HG03565 (cell line): ENCODE data around the gene KCNT1.

Experiments
- ATAC-seq: cut with Tn5 transposase; IDR thresholded peaks from one replicate; pipeline ENCODE4 v1.9.1; 2021; ENCODE audit warnings: mild to moderate bottlenecking, moderate library complexity; ENCODE audit not compliant: unreplicated experiment

KCNT1 gene

DNA sequence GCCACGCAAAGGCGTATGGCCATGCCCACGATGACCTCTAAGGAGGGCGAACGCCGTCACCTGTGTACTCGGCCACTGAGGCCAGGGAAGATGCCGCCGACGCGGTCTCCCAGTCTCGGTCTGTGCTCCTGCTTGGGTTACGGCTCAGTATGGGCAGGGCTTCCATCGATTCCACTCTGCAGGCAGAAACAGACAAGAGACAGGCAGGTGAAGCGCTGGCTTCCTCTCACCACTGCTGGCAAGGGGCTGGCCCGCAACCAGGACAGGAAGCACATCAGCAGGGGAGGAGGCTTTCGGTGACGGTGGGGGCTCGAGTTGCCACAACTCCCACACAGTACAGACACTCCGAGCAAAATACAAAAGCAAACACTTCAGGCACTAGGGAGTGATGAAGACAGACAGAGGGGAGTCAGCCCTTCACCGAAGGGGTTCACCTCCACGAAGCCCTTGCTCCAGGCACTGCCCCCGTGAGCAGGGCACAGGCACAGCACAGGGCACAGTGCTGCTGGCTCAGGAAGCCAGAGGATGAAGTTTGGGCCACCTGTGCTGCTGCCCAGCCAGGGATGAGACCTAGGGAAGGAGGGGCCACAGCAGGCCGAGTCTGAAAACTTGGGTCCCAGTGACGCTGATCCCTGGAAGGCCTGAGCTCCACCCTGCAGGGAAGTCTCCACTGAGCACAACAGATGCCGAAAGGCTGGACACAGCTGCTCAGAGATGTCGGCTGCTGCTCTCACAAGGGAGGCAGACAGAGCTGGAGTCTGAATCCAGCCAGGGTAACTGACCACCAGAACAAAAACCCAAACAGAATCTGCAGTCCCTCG is 114.1 kb downstream of the KCNT1 start:
- no peak for ATAC-seq

- ATAC-seq = no peak
Observed at GRCh38 chr9:135816651-135816970, 114.6 kb downstream of the KCNT1 start.

DNA sequence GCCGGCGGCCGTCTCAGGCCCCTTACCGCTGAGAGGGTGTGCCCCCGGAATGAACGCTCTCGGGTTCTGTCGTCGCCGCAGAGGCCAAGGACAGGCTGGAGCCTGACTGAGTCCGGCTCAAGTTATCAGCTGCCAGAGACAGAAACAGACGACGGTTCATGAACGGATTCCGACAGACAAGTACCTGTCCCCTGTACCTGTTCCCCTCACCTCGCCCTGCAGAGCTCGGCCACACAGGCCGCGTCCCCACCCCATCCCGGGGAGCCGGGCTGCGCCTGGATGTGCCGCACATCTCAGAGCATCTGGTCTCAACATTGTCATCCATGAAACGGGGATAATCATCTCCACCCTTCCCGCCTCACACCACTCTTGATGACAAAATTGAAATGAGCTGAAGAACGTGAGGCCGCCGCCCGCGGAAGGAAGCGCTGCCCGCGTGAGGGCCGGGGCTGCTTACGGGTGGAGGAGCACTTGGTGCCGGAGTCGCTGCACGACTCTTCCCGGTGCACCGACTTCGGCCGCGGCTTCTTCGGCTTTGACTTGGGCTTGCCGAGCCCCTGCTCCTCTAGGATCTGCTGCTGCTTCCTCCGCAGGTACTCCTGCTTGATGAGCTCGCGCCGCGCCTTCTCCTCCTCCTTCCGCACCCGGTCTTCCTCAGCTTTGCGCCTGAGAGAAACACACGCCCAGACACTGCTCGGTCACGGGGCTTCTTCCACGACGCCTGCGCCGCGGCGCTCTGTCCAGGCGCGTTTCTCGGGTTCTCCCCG is 116.1 kb downstream of the KCNT1 start:
- ATAC-seq = no peak

GRCh38 chr9:135818718-135819475 is 116.9 kb downstream of the KCNT1 start:
- no peak for ATAC-seq

- ATAC-seq = no peak
Observed at GRCh38 chr9:135819905-135820304, 117.9 kb downstream of the KCNT1 start.

- ATAC-seq = no peak
Observed at GRCh38 chr9:135820661-135821060, 118.7 kb downstream of the KCNT1 start.

GRCh38 chr9:135821116-135821515 is 119.1 kb downstream of the KCNT1 start:
- ATAC-seq = no peak

DNA sequence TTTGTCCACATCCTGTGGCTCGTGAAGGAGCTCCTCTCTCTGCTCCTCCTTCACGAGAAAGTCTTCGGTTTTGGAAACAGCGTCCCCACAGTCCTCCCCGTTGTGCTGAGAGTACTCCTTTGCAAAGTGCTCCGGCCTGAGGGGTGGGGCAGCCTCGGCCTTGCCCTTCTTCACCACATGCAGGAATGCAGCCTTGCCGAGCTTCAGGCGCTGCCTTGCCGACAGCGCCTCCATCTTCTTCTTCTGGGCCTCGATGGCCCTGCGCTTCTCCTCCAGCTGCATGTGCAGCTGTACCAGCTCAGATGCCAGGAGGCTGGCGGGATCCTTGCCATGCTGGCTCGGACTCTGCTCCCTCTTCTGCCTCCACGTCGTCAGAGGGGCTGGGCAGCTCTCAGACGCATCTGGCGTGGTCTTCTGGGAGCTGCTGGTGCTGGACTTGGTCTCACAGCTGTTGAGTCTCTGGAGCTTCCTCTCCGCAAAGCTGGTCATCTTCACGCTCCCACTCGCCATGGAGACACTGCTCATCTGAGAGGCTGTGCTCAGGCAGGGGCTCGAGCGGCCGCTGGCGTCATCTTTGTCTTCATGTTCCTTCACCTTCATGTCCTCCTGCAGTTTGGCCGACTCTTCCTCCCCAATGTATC is 119.9 kb downstream of the KCNT1 start:
- ATAC-seq = no peak

DNA sequence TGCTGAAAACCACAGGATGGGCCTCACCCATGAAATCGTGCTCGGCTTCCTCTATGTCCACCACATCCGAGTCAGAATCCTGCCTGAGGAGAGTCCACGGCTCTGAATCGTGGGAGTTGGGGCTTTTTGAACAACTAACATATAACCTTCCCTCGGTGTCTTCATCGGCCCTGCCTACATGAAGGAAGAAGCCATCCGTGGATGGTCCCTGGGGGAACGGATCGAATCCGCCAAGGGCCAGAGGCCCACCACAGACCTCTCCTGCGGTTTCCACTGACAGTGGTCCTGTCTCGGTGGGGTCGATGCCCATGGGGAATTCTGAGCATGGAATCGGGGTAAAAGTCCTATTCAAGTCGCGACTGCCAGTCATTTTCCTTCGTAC is 120.4 kb downstream of the KCNT1 start:
- ATAC-seq = no peak

GRCh38 chr9:135823036-135823435 is 121.1 kb downstream of the KCNT1 start:
- ATAC-seq = no peak

GRCh38 chr9:135825435-135826187 is 123.6 kb downstream of the KCNT1 start:
- ATAC-seq = no peak

GRCh38 chr9:135826188-135826545 is 124.2 kb downstream of the KCNT1 start:
- ATAC-seq = no peak

DNA sequence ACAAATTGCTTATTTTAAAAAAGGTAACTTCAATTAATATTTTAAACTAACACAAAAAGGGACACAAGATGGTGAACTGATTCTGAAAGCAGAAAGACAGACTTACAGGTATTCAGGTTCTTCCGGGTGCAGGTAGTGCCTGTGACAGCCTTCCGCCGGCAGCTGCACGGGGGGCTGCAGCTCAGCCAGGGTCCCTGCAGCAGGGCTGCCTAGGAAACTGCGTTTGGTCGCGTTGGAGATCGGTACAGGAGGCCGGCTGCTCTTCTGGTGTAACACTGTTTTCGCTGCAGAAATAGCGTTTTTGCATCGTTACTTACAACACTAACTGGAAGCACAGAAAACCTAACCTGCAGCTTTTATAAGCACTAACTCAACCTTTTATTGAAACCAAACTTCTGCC is 125.3 kb downstream of the KCNT1 start:
- ATAC-seq = no peak

GRCh38 chr9:135827866-135828580 is 126.0 kb downstream of the KCNT1 start:
- ATAC-seq = no peak

DNA sequence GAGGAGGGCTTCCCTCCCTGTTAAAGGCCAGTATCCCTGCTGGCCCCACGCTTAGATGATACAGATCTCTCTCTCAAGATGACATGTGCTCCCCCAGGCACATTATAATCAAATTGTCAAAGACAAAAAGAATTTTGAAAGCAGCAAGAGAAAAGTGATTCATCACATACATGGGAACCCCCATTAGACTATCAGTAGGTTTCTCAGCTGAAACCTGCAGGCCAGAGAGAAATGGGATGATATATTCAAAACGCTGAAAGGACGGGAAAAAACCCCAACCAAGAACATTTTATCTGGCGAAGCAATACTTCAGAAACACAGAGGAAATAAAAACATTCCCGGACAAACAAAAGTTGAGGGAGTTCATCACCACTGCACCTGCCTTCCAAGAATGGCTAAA is 126.7 kb downstream of the KCNT1 start:
- no peak for ATAC-seq

DNA sequence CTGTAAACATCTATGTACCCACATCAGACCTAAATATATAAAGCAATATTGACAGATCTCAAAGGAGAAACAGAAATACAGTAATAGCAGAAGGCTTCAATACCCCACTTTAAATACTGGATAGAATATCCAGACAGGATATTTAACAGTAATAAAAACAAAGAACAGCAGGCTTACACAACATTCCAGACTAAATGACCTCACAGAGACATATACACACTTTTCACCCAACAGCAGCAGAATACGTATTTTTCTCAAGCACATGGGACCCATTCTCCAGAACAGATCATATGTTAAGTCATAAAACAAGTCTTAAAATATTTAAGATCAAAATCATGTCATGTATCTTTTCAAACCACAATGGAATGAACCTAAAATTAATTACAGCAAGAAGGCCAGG is 128.5 kb downstream of the KCNT1 start:
- no peak for ATAC-seq

DNA sequence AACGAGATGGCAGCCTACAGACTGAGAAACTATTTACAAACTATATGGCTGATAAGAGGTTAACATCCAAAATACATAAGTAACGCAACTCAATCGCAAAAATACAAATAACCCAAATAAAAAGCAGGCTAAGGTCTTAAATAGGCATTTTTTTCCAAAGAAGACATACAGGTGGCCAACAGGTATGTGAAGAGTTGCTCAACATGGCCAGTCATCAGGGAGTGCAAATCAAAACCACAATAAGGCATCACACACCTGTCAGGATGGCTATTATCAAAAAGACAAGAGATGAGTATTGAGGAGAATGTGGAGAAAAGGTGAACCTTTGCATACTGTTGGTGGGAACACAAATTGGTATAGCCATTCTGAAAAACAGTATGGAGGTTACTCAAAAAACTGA is 131.9 kb downstream of the KCNT1 start:
- ATAC-seq = no peak

GRCh38 chr9:135835131-135835530 is 133.1 kb downstream of the KCNT1 start:
- no peak for ATAC-seq

DNA sequence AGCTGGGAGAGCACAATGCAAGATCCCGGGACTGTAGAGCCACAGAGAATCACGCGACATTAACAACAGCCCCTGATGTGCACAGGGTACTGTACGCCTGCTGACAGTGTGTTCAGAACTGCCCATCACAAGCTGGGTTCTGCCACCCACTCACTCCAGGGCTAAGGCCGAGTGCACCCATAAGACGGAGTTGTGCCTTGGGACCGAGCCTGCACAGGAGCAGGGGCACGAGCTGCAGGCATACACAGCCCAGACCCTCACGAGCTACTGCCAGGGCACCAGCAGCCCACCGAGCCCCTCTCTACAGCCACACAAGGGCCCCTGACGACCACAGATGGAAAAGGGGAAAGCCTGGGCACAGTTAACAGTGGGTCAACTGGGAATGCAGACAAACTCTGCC is 137.5 kb downstream of the KCNT1 start:
- no peak for ATAC-seq

GRCh38 chr9:135840107-135840506 is 138.1 kb downstream of the KCNT1 start:
- no peak for ATAC-seq
